ENCODE measurements around the gene ATP2B1. TPM values are rescaled to one million over a fixed set of nuclear protein-coding genes. Genes with fewer than 3 reads are reported as not detected.

Gene ATP2B1
- total RNA-seq, 4 donors from 2014 or later: 16.7 to 172 (median 48.6) TPM

GRCh38 chr12:89674326-89674942 lies 34.2 kb downstream of the ATP2B1 start:
- Histone ChIP-seq H3K27ac (no peak overlapping the region), H3K9me3 (no peaks in the 10 kb centered on the region), H3K36me3 (no peaks in the 10 kb centered on the region), H3K4me3 (no peak overlapping the region), H3K4me1 (no peaks in the 10 kb centered on the region), H3K27me3 (no peaks in the 10 kb centered on the region)
- DNase-seq: no peak
- intact Hi-C loops (cut with DNase I; ENCODE audit: low total_unique reads): no loop called here
- TF ChIP-seq CTCF (IDR thresholded peaks at IDR 0.05): no peak
- no peak for TF ChIP-seq POLR2A (IDR thresholded peaks at IDR 0.05)

- Histone ChIP-seq H3K4me3 (no peak overlapping the region), H3K27ac (no peak overlapping the region), H3K27me3 (no peaks in the 10 kb centered on the region), H3K4me1 (no peaks in the 10 kb centered on the region), H3K9me3 (no peaks in the 10 kb centered on the region), H3K36me3 (no peaks in the 10 kb centered on the region)
- intact Hi-C loops (cut with DNase I; ENCODE audit: low total_unique reads): no loop called here
- TF ChIP-seq POLR2A (IDR thresholded peaks at IDR 0.05) (no peak), CTCF (IDR thresholded peaks at IDR 0.05) (no peak)
- no peak for DNase-seq
Observed at GRCh38 chr12:89673603-89674002, 35.0 kb downstream of the ATP2B1 start.

- no peaks in the 10 kb centered on the region for H3K36me3 ChIP-seq
- no peaks in the 10 kb centered on the region for H3K4me1 ChIP-seq
- H3K9me3 ChIP-seq: no peaks in the 10 kb centered on the region
- DNase-seq: no peak
- intact Hi-C loops (cut with DNase I; ENCODE audit: low total_unique reads): no loop called here
- no peak overlapping the region for H3K4me3 ChIP-seq
- H3K27me3 ChIP-seq: no peaks in the 10 kb centered on the region
- no peak overlapping the region for H3K27ac ChIP-seq
- TF ChIP-seq POLR2A (IDR thresholded peaks at IDR 0.05): no peak
- no peak for TF ChIP-seq CTCF (IDR thresholded peaks at IDR 0.05)
Observed at GRCh38 chr12:89672589-89672979, 36.1 kb downstream of the ATP2B1 start.

DNA sequence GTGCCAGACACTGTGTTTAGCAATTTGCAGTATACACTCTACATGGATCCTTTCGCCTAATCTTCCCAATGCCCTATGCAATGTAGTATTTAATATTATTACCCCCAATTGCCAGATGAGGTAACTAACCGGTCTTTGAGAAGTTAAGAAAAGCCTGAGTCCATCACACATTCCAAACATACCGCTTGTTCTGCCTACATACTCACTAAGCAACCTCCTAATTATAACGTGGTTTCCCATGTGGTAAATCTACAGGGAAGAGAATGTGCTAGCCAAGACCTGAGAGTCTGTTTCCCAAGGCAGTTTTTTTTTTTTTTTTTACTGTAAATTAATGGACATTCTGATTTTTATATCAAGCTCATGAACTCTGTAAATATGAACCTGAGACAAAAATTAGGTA lies 37.2 kb downstream of the ATP2B1 start:
- DNase-seq: no peak
- Histone ChIP-seq H3K4me1 (no peaks in the 10 kb centered on the region), H3K36me3 (no peaks in the 10 kb centered on the region), H3K27ac (no peak overlapping the region), H3K4me3 (no peak overlapping the region), H3K9me3 (no peaks in the 10 kb centered on the region), H3K27me3 (no peaks in the 10 kb centered on the region)
- intact Hi-C loops (cut with DNase I; ENCODE audit: low total_unique reads): no loop called here
- TF ChIP-seq POLR2A (IDR thresholded peaks at IDR 0.05): no peak
- no peak for TF ChIP-seq CTCF (IDR thresholded peaks at IDR 0.05)

DNA sequence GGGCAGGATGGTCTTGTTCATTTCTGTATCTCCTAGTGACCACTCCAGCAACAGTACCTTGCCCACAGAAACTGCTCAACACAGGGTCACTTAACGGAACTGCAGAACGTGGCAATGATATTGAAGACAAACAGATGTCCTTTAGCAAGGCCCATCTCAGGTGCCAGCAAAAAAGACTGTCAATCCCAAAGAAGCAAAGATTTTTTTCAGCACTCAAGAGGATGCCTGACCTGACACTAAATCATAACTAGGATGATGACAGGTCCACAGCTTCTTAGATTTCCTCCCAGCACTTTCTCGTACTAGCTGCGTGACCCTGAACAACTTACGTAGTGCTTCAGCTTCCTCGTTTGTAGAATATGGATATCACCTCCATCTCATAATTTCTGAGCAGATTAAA lies 39.4 kb downstream of the ATP2B1 start:
- no peaks in the 10 kb centered on the region for H3K4me1 ChIP-seq
- no peaks in the 10 kb centered on the region for H3K27me3 ChIP-seq
- no peak for DNase-seq
- intact Hi-C loops (cut with DNase I; ENCODE audit: low total_unique reads): no loop called here
- H3K36me3 ChIP-seq: no peaks in the 10 kb centered on the region
- TF ChIP-seq CTCF (IDR thresholded peaks at IDR 0.05) (no peak), POLR2A (IDR thresholded peaks at IDR 0.05) (no peak)
- no peak overlapping the region for H3K4me3 ChIP-seq
- H3K27ac ChIP-seq: no peak overlapping the region
- no peaks in the 10 kb centered on the region for H3K9me3 ChIP-seq

Measured in uterus (tissue), 4 donors.